NCI-H748 treated with DMSO at 0.1 percent for 48 hours (cell line): ENCODE results near the gene ATP2B1.

ENCODE experiments used
- DNase-seq: peaks from one replicate; lab custom pipeline; 2025; lab: John Stamatoyannopoulos, UW

ATP2B1 gene

GRCh38 chr12:89657066-89657465 lies 51.6 kb downstream of the ATP2B1 start:
- no peak for DNase-seq

DNA sequence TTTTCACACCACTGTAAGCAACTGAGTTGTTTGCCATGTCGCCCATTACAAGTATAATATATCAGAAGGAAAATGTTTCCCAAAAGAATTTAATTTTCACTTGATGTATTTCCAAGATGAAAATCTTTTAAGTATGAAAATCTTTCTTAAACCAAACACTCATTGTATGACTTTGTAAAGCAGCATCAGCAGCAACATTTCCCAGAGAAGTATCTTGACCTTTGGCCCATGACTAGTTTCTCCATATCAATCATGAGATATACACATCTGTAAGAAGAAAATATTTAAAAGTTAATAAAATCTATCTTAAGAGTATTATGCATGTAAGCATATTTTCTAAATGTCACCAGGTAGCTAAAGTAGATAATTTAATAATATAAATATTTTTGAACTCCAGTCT lies 52.8 kb downstream of the ATP2B1 start:
- no peak for DNase-seq

DNA sequence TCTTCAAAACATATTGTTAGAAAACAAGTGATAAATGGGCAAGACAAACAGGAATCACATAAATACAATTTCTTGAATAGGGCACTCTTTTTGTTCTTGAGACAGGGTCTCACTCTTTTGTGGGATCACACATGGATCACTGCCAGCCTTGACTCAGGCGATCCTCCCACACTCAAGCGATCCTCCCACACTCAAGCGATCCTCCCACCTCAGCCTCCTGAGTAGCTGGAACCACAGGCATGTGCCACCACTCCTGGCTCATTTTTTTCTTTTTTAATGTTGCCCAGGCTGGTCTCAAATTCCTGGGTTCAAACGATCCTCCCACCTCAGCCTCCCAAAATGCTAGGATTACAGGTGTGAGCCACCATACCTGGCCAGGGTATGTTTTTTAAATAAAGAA lies 57.4 kb downstream of the ATP2B1 start:
- DNase-seq = no peak

- DNase-seq = no peak
Observed at GRCh38 chr12:89650239-89650638, 58.4 kb downstream of the ATP2B1 start.

- DNase-seq = no peak
Observed at GRCh38 chr12:89649820-89650219, 58.8 kb downstream of the ATP2B1 start.

DNA sequence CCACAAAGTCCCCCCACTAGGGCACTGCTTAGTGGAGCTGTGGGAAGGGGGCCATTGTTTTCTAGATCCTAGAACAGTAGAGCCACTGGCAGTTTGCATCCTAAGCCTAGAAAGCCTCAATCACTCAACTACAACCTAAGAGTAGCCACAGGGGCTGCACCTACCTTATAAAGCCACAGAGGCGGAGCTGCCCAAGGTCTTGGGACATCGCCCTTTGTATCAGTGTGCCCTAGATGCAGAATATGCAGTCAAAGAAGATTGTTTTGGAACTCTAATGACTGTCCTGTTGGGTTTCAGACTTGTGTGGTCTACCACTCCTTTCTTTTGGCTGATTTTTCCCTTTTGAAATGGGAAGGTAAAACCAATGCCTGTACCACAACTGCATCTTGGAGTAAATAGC lies 59.5 kb downstream of the ATP2B1 start:
- no peak for DNase-seq

- DNase-seq = no peak
Observed at GRCh38 chr12:89648211-89648930, 60.3 kb downstream of the ATP2B1 start.

- DNase-seq = no peak
Observed at GRCh38 chr12:89645434-89645833, 63.2 kb downstream of the ATP2B1 start.

GRCh38 chr12:89642959-89643358 lies 65.7 kb downstream of the ATP2B1 start:
- no peak for DNase-seq

- DNase-seq = no peak
Observed at GRCh38 chr12:89636776-89637160, 71.9 kb downstream of the ATP2B1 start.

GRCh38 chr12:89636052-89636775 lies 72.4 kb downstream of the ATP2B1 start:
- DNase-seq = no peak

DNA sequence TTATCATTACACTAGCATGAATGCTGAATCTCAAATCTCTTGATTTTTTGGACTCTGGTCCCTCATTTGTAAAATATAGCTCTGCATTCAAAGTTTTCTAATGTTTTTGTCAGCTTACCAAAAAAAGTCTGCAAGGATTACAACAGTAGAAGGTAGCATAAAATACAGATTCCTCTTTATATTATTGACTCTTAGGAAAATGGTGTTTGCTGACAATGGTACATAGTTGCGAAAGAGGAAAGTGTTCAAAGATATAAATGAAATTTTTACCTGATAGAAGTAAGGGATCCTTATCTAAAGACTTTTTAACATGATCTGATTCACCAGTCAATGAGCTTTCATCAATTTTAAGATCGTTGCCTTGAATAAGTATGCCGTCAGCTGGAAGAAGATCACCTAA lies 74.1 kb downstream of the ATP2B1 start:
- DNase-seq = no peak

GRCh38 chr12:89632778-89633177 lies 75.9 kb downstream of the ATP2B1 start:
- no peak for DNase-seq

- DNase-seq = no peak
Observed at GRCh38 chr12:89622115-89622514, 86.5 kb downstream of the ATP2B1 start.

GRCh38 chr12:89621521-89621920 lies 87.1 kb downstream of the ATP2B1 start:
- DNase-seq = no peak

GRCh38 chr12:89619764-89620163 lies 88.9 kb downstream of the ATP2B1 start:
- DNase-seq = no peak

DNA sequence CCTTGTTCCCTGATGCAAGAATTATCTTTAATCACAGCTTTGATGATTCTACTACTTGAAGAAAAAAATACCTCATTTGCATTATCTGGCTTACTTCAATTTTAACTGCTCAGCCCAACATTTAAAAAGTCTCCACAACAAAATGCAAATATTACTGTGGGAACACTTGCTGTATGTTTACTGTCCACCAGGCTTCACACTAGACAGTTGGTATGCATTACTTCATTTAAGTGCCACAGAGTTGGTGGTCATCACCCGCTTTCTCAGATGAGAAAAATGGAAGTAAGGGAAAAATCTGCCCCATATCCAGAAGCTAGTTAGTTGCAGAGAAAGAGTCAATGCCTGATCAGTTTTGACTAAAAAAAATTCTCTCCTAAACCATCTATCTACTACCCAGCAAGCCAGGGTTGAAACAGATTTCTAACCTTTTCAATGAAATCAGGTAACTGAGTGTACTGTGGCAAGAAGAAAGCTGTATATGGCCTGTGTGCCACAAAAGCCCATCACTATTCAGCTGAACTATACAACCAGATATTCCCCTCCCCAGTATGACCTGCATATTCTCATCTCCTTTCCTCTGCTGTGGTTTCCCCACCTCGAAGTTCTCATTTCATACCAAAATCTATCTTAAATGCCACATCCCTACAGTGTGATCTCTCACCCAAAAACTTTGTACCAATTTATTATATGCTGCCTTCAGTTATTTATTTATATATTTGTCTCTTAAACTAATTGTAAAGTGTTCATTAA lies 90.3 kb downstream of the ATP2B1 start:
- DNase-seq = no peak

DNA sequence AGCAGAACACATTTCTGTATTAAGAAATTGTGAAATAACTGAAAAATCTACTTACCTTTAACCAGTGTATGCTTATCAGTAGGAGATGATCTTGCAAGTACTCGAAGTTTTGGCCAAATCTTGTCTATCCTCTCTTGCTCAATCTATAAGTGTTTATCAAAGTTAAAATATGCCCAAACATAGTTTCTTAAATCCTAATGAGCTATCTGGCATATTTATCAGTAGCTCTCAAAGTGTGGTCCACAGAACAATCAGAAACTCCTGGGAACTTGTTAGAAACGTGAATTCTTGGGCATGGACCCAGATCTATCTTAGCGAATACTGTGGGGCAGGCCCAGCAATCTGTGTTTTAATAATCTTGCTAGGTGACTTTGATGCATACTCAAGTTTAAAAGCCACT lies 98.3 kb downstream of the ATP2B1 start:
- no peak for DNase-seq

DNA sequence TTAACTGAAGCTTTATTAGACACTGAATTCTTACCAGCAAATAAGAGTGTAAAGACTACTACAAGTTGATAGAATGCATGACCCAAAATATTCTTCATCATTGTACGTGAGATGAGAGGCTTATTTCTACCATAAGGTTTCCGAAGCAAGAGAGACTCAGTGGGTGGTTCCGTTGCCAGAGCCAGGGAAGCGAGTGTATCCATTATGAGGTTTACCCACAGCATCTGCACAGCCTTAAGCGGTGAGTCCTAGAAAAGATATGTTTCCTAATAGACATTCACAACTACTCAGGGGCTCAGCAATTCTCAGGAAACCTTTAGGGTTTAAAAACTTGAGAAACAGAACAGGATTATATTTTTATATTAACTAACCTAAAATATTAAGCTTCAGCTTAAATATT lies 105.0 kb downstream of the ATP2B1 start:
- no peak for DNase-seq

DNA sequence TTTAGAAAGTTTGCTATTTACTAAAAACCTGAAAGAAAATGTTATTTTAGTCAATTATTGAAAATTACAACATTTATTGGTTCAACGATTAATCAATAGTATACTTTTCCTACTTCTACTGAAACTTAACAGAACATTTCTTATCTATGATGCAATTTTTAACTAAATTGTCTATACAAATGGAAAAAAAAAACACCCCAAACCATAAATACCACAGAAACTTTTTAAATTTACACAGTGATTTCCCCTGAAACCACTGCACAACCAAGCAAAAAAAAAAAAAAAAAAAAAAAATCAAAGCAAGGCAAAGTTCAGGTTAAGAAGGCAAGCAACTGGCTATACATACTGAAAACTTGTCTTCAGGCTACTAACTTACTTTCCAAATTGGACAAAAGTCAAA lies 110.9 kb downstream of the ATP2B1 start:
- no peak for DNase-seq

GRCh38 chr12:89597210-89597609 lies 111.4 kb downstream of the ATP2B1 start:
- no peak for DNase-seq

DNA sequence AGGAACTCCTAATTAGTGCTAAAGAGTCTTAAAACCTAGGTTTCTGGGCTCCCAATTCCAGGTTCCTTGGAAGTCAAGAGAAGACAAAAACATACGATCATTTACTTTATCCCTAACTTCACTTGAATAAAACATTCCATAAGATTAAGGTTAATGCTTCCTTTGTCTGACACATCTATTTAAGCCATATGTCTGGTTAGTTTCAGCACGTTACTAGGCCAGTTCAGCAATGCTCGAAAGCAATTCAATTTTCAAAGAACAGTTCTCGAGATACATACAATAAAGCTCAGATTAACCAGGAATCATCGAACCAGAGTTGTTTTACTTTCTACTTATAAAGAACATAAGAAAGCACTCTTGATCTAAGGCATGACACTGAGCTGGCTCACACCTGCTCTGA lies 114.8 kb downstream of the ATP2B1 start:
- no peak for DNase-seq

DNA sequence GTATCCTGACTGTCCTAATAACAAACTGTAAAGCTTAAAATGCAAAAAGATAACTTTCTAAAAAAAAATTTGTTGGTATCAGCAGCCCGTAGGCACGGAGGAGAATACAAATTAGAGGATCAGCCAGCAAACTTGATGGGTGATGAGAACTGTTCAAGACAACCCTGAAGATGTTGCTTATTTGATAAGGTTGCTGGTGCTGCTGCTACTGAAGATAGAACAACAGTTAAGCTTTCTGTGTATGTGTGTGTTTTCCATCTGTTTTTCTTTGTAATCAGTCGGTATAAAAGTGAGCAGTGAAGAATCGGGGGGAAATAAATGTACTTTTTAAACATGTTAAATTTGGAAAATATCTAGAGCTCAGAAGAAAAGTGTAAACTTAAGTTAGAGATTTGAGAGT lies 115.4 kb downstream of the ATP2B1 start:
- no peak for DNase-seq
